ENCODE measurements around the gene SMG7. TPM values are rescaled to one million over a fixed set of nuclear protein-coding genes. Genes with fewer than 3 reads are reported as not detected.
A peak's percentile ranks its signal among the peaks of the same experiment; 100 is the strongest.

The SMG7 gene
- total and polyA plus RNA-seq, 12 donors = 16.0 to 46.6 (median 37.8) TPM

GRCh38 chr1:183583466-183583865 lies 111.2 kb downstream of the SMG7 start:
- DNase-seq = no peak
- WGBS, 2 donors = 86 to 90% methylated on average over 6 of the region's 6 CpGs
- H3K4me3 ChIP-seq = no peak overlapping the region
- peak overlapping the region in 2 of 10 donors; percentile 22 to 84 for H3K27ac ChIP-seq
- intact Hi-C loops (cut with DNase I) = no loop called here
- peak in 2 of 8 donors; percentile 41 to 62 for ATAC-seq
- peaks cover 2 to 86% (median 16%) of the 10 kb centered on the region in 9 donors for H3K4me1 ChIP-seq
- no peaks in the 10 kb centered on the region for H3K9me3 ChIP-seq
- TF ChIP-seq, protein P1, sequence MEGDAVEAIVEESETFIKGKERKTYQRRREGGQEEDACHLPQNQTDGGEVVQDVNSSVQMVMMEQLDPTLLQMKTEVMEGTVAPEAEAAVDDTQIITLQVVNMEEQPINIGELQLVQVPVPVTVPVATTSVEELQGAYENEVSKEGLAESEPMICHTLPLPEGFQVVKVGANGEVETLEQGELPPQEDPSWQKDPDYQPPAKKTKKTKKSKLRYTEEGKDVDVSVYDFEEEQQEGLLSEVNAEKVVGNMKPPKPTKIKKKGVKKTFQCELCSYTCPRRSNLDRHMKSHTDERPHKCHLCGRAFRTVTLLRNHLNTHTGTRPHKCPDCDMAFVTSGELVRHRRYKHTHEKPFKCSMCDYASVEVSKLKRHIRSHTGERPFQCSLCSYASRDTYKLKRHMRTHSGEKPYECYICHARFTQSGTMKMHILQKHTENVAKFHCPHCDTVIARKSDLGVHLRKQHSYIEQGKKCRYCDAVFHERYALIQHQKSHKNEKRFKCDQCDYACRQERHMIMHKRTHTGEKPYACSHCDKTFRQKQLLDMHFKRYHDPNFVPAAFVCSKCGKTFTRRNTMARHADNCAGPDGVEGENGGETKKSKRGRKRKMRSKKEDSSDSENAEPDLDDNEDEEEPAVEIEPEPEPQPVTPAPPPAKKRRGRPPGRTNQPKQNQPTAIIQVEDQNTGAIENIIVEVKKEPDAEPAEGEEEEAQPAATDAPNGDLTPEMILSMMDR (IDR thresholded peaks at IDR 0.05) = no peak
- H3K36me3 ChIP-seq = peaks cover 0 to 48% (median 0%) of the 10 kb centered on the region in 9 donors
- no peaks in the 10 kb centered on the region for H3K27me3 ChIP-seq

GRCh38 chr1:183584147-183584546 lies 111.8 kb downstream of the SMG7 start:
- TF ChIP-seq, protein P1 (IDR thresholded peaks at IDR 0.05) = no peak
- WGBS, 2 donors = 71 to 78% methylated on average over 5 of the region's 5 CpGs

GRCh38 chr1:183585038-183585437 lies 112.7 kb downstream of the SMG7 start:
- H3K9me3 ChIP-seq = no peaks in the 10 kb centered on the region
- DNase-seq (no peak), ATAC-seq (no peak)
- H3K4me1 ChIP-seq = peaks cover 0 to 71% (median 7%) of the 10 kb centered on the region in 9 donors
- 88 to 90% methylated on average over 6 of the region's 6 CpGs for WGBS, 2 donors
- TF ChIP-seq, protein P1 (IDR thresholded peaks at IDR 0.05) = no peak
- peak overlapping the region in 1 of 10 donors; percentile 84 for H3K27ac ChIP-seq
- H3K4me3 ChIP-seq = no peak overlapping the region
- no peaks in the 10 kb centered on the region for H3K27me3 ChIP-seq
- peaks cover 0 to 48% (median 0%) of the 10 kb centered on the region in 9 donors for H3K36me3 ChIP-seq
- intact Hi-C loops (cut with DNase I) = no loop called here

More at GRCh38 chr1:183584147-183584546, 111.8 kb downstream of the SMG7 start:
- intact Hi-C loops (cut with DNase I) = no loop called here
- Histone ChIP-seq H3K9me3 (no peaks in the 10 kb centered on the region), H3K36me3 (peaks cover 0 to 48% (median 0%) of the 10 kb centered on the region in 9 donors), H3K4me3 (no peak overlapping the region), H3K27ac (peak overlapping the region in 3 of 10 donors; percentile 4 to 84 (median 22)), H3K27me3 (no peaks in the 10 kb centered on the region), H3K4me1 (peaks cover 0 to 80% (median 9%) of the 10 kb centered on the region in 9 donors)
- DNase-seq (no peak), ATAC-seq (no peak)

DNA sequence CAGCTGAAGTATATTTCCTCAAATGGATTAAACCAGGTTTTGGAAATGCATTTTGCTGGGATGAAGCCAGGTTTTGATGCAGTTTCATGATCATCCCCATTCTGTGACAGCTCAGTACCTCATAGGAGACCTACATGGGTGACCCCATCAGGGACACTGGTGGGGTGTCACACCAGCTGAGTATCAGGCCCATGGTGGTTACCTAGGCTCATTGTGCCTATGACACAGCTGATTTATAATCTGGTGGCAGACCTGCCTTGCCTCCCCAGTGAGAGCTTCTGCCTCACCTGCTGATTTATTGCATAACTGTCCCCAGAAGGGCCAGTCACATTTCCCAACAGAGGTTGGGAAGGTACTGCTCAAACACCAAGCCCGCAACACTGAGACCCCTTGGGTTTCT lies 114.2 kb downstream of the SMG7 start:
- no peak for ATAC-seq
- Histone ChIP-seq H3K36me3 (peaks cover 0 to 48% (median 0%) of the 10 kb centered on the region in 9 donors), H3K4me3 (peak overlapping the region in 1 of 10 donors; percentile 56), H3K27ac (peak overlapping the region in 1 of 10 donors; percentile 95), H3K4me1 (peaks cover 0 to 66% (median 6%) of the 10 kb centered on the region in 9 donors), H3K9me3 (no peaks in the 10 kb centered on the region), H3K27me3 (no peaks in the 10 kb centered on the region)
- intact Hi-C loops (cut with DNase I) = no loop called here
- DNase-seq = no peak
- TF ChIP-seq, protein P1 (IDR thresholded peaks at IDR 0.05) = no peak
- WGBS, 2 donors = 98 to 100% methylated on average over 1 of the region's 1 CpG

All from heart right ventricle (tissue), 16 donors.